Bladder microvascular endothelial cell (primary cell): Measurements from ENCODE around the gene DNAH14. TPM values are rescaled to one million over a fixed set of nuclear protein-coding genes. Genes with fewer than 3 reads are reported as not detected.

Experiments
- total RNA-seq: library from RNA; depleted of rRNA; stranded (reverse); fragments of >200 nt; gene quantifications from 2 replicates; pipeline ENCODE4 v1.2.3, GENCODE V29; 2014

The DNAH14 gene
- total RNA-seq, result 5.0 and 8.6 TPM in 2 replicates

DNA sequence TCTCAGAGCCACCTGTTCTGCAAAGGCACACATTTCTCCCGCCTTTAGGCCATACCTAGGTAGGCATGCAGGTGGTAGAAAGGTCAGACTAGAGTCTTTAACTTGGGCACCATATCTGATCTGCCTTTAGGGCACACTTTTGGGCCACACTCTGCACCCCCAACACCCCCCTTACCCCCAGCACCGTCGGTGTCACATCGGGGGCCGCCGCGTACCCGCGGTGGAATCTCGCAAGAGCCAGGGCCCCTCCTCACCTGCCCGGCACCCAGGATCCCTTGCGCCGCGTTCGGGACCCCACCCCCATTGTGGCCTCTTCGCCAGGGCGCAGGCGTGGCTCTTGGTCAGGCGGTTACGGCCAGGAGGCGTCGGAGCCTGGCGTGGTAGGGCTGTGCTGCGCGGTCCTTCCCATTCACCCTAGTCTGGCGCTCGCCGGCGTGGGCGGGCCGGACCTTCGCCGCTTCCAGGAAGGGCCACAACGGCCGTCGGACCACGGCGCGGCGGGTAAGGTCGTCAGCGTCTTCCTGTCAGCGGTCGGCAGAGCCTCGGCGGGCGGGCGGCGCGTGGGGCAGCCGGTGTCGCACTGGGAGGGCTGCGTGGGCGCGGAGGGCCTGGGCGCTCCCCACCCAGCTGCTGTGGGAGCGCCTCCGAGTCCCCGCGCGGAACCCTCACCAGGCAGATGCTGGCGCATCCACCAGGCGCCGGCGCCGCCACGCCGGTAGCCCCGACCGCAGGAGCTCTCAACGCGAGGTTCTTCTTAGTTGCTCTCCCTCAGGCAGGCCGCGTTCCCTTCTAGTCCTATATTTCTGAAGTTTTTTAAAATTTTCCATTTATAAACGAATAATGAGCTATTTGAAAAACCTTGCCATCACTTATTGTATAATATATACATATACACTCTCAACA lies at the start of gene DNAH14:
DNAH14 (plus strand) TSS at position 341 of the 903 bp plus-strand sequence. CDS start 23,028 bp downstream, outside the sequence.

DNA sequence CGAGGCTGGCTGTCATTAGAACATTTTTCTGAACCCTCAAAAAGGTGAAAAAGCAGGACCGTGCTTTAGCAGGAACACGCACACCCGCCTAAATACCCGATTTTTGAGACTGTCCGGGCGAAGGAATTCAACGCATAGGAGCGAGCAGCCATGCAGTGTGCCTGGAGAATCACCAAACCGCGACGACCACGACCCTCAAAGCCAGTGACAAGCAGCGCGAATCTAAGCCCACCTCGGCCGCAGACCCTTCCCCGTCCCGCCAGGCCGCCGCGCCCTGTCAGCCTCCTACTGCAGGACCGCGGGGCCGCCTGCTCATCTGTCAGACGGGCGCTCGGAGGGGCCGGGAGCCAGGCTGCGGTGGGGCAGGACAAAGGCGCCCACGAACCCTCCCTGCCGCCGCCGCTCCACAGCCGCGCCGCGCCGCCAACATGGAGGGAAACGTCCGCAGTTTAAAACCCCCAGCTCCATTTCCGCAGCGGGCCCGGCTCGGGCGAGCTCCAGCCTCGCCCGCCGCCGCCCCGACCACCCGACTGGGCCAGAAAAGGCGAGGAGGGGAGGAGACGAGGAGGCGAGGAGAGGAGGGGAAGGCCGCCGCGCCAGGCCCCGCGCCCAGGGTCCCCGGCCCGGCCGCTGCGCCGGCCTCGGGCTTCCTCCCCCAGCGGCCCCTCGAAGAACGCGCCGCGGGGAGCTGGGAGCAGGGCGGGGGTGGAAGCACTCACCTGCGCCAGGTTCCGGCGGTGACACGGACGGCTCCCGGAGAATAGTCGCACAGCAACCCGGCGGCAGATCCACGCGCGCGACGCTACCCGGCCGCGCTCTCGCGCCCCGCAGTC lies 498.0 kb downstream of the DNAH14 start, which contains the start of gene LBR:
LBR (minus strand) TSS at position 804 of the 833 bp plus-strand sequence. CDS start 3,963 bp downstream, outside the sequence.

